Measurements from ENCODE around the gene GABRD. TPM values are rescaled to one million over a fixed set of nuclear protein-coding genes. Genes with fewer than 3 reads are reported as not detected.

The GABRD gene
- total and polyA plus RNA-seq, 2 of the 13 experiments (the other 11 are each of a cell fraction or from before 2014, with no cell fraction given): not detected

- TF ChIP-seq ZNF775 (CRISPR knock-in tag; IDR thresholded peaks at IDR 0.05; ENCODE audit: borderline replicate concordance) (no peak), ARHGAP35 (CRISPR knock-in tag; IDR thresholded peaks at IDR 0.05; ENCODE audit: borderline replicate concordance) (no peak), SALL1 (CRISPR knock-in tag; IDR thresholded peaks at IDR 0.05) (no peak), JDP2 (CRISPR knock-in tag; IDR thresholded peaks at IDR 0.05; ENCODE audit: borderline replicate concordance) (no peak), ZNF513 (CRISPR knock-in tag; conservative IDR thresholded peaks at IDR 0.05) (no peak), DZIP1 (CRISPR knock-in tag; IDR thresholded peaks at IDR 0.05) (no peak), ZNF318 (CRISPR knock-in tag; IDR thresholded peaks at IDR 0.05) (no peak), ONECUT2 (CRISPR knock-in tag; IDR thresholded peaks at IDR 0.05) (no peak), ATF4 (CRISPR knock-in tag; IDR thresholded peaks at IDR 0.05) (no peak), NR1H2 (CRISPR knock-in tag; IDR thresholded peaks at IDR 0.05; ENCODE audit: borderline replicate concordance, low read depth) (no peak)
These were observed 20.1 kb downstream of the GABRD start (continued) for GRCh38 chr1:2039251-2039650.

All from HepG2 (cell line).